Lower lobe of right lung (tissue), 2 donors: ENCODE measurements around the gene POLR2I. TPM values are rescaled to one million over a fixed set of nuclear protein-coding genes. Genes with fewer than 3 reads are reported as not detected.

ENCODE experiments used
- ATAC-seq, 2 donors: fragments of 200-7000 bp; cut with Tn5 transposase; one replicate each; pipeline ENCODE4 v1.9.1; 2020 to 2022; ENCODE audit warnings: mild to moderate bottlenecking in 2 of 2, moderate library complexity in 2 of 2
- DNase-seq: peaks from one replicate; pipeline ENCODE4 v3.0.0-alpha.2; 2020
- H3K27ac ChIP-seq: fragments of 200-600 bp; one replicate; pipeline ENCODE4 v1.8.0; 2022
- H3K27me3 ChIP-seq: fragments of 200-600 bp; one replicate; pipeline ENCODE4 v1.8.0; 2022; ENCODE audit warnings: low read depth
- H3K36me3 ChIP-seq: fragments of 200-600 bp; one replicate; pipeline ENCODE4 v1.8.0; 2022; ENCODE audit warnings: mild to moderate bottlenecking
- H3K4me1 ChIP-seq: fragments of 200-600 bp; one replicate; pipeline ENCODE4 v1.8.0; 2022
- H3K4me3 ChIP-seq: fragments of 200-600 bp; one replicate; pipeline ENCODE4 v1.8.0; 2022; ENCODE audit warnings: mild to moderate bottlenecking
- H3K9me3 ChIP-seq: fragments of 200-600 bp; one replicate; pipeline ENCODE4 v1.8.0; 2022
- intact Hi-C: fragments of 100-400 bp; cut with DNase I; formaldehyde crosslinking; loops from one replicate; pipeline ENCODE4 v1.11.0; 2022
- total RNA-seq: library from RNA; stranded (reverse); fragmentation: NEBNext Ultra II Directional; extraction: Animal tissue kit (Norgen Biotek cat#: 25700); gene quantifications from one replicate; pipeline ENCODE4 v1.2.1, GENCODE V29; 2021
- TF ChIP-seq, protein P1 (sequence below): fragments of 200-600 bp; IDR thresholded peaks from one replicate; pipeline ENCODE4 v1.8.0; 2022; ENCODE audit warnings: antibody characterized with exemption, mild to moderate bottlenecking
- donor health status: DM: no; HTN: yes; CAD: no; lungs with severe emphysema.

The POLR2I gene
- total RNA-seq, 1 donor from 2014 or later, result 38.7 TPM

DNA sequence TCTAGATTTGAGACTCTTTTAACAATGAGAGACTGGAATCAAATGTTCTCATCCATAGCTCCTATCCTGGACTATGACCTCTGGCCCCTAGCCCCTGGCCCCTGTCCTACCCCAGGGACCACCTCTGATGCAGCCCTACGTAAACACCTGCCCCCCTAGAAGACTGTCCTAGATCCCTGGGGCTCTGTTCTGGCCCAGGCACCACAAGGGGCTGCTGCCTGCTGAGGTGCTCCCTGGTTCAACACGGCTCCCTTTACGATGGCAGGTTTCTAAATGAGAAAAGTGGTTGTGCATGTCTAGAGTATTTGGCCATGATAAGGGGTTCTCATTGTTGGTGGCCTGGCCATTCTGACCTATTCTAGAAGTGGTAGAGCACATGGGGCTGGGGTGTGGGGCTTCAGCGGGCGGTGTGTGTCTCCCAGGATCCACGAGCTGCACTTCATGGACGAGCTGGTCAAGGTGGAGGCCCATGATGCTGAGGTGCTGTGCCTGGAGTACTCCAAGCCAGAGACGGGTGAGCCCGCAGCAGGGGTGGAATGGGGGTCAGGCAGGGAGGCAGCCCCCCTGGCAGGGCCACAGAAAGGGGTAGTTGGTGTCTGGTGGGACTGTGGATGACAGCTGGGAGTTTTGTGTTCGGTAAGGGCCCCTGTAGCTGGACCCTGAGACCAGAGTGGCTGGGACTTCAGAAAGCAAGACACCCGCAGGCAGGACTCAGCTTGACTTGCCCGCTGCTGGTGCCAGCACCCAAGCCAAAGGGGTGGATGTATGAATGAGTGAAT is 30.3 kb downstream of the POLR2I start:
- TF ChIP-seq, protein P1, sequence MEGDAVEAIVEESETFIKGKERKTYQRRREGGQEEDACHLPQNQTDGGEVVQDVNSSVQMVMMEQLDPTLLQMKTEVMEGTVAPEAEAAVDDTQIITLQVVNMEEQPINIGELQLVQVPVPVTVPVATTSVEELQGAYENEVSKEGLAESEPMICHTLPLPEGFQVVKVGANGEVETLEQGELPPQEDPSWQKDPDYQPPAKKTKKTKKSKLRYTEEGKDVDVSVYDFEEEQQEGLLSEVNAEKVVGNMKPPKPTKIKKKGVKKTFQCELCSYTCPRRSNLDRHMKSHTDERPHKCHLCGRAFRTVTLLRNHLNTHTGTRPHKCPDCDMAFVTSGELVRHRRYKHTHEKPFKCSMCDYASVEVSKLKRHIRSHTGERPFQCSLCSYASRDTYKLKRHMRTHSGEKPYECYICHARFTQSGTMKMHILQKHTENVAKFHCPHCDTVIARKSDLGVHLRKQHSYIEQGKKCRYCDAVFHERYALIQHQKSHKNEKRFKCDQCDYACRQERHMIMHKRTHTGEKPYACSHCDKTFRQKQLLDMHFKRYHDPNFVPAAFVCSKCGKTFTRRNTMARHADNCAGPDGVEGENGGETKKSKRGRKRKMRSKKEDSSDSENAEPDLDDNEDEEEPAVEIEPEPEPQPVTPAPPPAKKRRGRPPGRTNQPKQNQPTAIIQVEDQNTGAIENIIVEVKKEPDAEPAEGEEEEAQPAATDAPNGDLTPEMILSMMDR, result no peak
- no peaks in the 10 kb centered on the region for H3K9me3 ChIP-seq
- no peaks in the 10 kb centered on the region for H3K27me3 ChIP-seq
- no peak for ATAC-seq
- DNase-seq, result no peak
- H3K4me3 ChIP-seq, result no peak overlapping the region
- no peaks in the 10 kb centered on the region for H3K36me3 ChIP-seq
- intact Hi-C loops, result no loop called here
- no peak overlapping the region for H3K27ac ChIP-seq
- H3K4me1 ChIP-seq, result no peaks in the 10 kb centered on the region

DNA sequence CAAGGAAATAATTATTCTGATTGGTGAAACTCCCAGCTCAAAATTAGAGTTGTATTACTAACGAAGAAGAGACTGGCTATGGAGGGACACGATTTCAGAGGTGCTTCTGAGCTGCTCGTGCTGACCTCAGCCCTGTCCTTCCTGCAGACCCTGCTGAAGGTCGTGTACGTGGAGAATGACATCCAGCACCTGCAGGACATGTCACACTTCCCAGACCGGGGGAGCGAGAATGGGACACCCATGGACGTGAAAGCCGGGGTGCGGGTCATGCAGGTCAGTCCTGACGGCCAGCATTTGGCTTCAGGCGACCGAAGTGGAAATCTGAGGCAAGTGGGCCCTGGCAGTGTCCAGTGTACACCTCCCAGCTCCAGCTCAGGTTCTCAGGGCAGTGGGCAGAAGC is 31.8 kb downstream of the POLR2I start:
- ATAC-seq (no peak), DNase-seq (no peak)
- H3K36me3 ChIP-seq, result no peaks in the 10 kb centered on the region
- no peaks in the 10 kb centered on the region for H3K4me1 ChIP-seq
- no peaks in the 10 kb centered on the region for H3K9me3 ChIP-seq
- intact Hi-C loops, result no loop called here
- no peak overlapping the region for H3K27ac ChIP-seq
- TF ChIP-seq, protein P1, result no peak
- no peaks in the 10 kb centered on the region for H3K27me3 ChIP-seq
- H3K4me3 ChIP-seq, result no peak overlapping the region

DNA sequence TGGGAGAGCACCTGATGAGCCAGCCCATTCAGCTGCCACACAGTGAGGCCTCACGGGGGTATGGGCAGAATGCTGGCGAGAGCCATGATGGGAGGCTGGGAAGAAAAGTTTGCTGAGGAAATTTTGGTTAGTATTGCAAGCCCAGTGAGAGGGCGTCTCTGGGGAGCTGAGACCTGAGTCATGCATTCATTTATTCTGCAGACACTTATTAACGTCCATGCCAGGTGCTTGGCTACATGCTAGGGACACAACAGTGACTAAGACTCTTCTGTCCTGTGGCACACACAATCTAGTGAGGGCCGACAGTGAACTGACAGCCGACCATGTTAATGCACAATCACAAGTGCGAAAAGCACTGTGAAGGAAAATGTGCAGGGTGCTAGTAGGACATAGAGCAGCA is 32.8 kb downstream of the POLR2I start:
- no peaks in the 10 kb centered on the region for H3K27me3 ChIP-seq
- no peak overlapping the region for H3K27ac ChIP-seq
- H3K4me1 ChIP-seq, result no peaks in the 10 kb centered on the region
- H3K4me3 ChIP-seq, result no peak overlapping the region
- H3K9me3 ChIP-seq, result no peaks in the 10 kb centered on the region
- no peak for ATAC-seq
- intact Hi-C loops, result no loop called here
- DNase-seq, result no peak
- no peaks in the 10 kb centered on the region for H3K36me3 ChIP-seq
- TF ChIP-seq, protein P1, result no peak

DNA sequence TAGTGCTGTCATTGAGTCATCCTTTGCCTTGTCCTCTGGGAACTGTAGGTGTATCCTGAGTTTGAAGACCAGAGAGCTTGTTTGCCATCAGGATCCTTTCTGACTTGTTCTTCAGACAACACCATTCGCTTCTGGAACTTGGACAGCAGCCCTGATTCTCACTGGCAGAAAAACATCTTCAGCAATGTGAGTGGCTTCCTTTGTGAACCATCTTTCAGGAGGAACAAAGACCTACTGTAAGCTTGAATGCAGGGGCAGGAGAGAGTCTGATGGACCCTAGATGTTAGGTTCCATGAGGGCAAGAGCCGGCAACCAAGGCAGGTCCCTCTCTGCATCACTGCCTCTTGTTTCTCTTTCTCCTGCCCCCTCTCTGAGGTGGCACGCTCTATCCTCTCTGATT is 33.3 kb downstream of the POLR2I start:
- H3K27me3 ChIP-seq, result no peaks in the 10 kb centered on the region
- no peaks in the 10 kb centered on the region for H3K4me1 ChIP-seq
- ATAC-seq (no peak), DNase-seq (no peak)
- H3K36me3 ChIP-seq, result no peaks in the 10 kb centered on the region
- no peak overlapping the region for H3K27ac ChIP-seq
- intact Hi-C loops, result no loop called here
- TF ChIP-seq, protein P1, result no peak
- H3K9me3 ChIP-seq, result no peaks in the 10 kb centered on the region
- no peak overlapping the region for H3K4me3 ChIP-seq

DNA sequence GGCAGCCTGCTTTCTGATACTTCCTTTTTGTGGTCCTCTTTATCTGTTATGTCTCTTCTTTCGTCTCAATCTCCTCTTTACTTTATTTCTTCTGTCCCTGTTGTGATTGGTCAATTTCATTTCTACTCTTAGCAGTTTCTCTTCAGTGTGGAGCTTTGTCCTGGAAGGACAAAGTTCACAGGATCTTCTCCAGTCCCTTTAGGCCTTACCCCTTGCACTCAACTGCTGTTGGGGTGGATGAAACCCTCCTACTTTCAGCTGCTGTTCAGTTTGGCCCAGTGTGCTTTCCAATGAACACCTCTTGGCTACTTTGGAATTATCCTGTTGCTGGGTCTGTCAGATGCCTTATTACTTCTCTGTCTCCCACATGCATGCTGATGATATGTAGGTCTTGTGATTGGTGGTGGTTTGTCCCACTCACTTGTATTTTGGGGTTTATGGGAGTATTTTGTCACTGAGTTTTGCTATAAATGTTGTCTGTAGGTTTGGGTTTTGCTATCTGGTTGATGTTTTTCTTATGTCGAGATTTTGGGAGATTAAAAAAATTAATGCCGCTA is 35.2 kb downstream of the POLR2I start:
- H3K4me3 ChIP-seq, result no peak overlapping the region
- no peaks in the 10 kb centered on the region for H3K4me1 ChIP-seq
- H3K27me3 ChIP-seq, result no peaks in the 10 kb centered on the region
- no peaks in the 10 kb centered on the region for H3K9me3 ChIP-seq
- no peak for DNase-seq
- no peaks in the 10 kb centered on the region for H3K36me3 ChIP-seq
- TF ChIP-seq, protein P1, result no peak
- H3K27ac ChIP-seq, result no peak overlapping the region
- intact Hi-C loops, result no loop called here
- no peak for ATAC-seq
